NOMO-1 (cell line): ENCODE data around the gene SEMA3D.

Experiments used
- DNase-seq, 2 experiments: peaks; one replicate each; lab custom pipeline; 2025; ENCODE audit not compliant: unreplicated experiment in 2 of 2; lab: John Stamatoyannopoulos, UW

Gene SEMA3D

DNA sequence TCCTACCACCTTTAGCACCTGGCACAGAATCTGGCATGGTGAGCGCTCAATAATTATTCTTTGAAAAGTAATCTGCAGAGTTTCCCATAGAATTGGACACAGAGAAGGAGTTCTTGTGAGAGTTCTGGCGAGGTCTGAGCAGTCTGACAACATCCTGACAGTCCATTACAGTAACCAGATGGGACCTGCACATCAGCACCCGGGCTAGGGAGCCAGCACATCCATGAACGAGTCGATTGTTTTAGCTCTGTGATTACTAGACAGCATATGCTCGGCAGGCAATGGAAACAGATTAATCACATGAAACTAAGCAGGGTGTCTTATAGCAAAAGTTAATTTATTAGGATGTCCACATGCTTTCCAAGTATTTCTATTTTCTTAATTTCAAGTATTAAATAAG is 96.7 kb downstream of the SEMA3D start:
- DNase-seq: no peak

DNA sequence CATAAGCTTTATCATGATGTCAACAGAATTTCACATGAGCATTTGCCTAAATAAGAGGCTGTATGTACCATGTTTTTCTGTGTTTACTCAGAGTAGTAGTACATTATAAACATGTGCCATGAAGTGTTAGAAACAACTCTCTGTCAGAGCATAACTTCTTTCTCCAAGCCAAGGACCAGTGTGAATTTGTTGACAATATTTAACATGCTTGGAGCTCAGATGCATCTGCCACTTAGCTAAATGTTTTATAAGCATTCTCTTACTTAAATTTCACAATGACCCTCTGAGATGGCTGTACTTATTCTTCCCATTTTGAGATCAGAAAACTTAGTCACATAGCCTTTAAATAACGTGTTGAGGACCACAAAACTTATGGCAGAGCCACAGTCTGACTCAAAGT is 105.0 kb downstream of the SEMA3D start:
- no peak for DNase-seq

- DNase-seq: no peak
Observed at GRCh38 chr7:85081392-85081791, 105.5 kb downstream of the SEMA3D start.

- DNase-seq: no peak
Observed at GRCh38 chr7:85079434-85079833, 107.4 kb downstream of the SEMA3D start.

GRCh38 chr7:85078181-85078580 is 108.7 kb downstream of the SEMA3D start:
- no peak for DNase-seq

- DNase-seq: no peak
Observed at GRCh38 chr7:85075864-85076263, 111.0 kb downstream of the SEMA3D start.

DNA sequence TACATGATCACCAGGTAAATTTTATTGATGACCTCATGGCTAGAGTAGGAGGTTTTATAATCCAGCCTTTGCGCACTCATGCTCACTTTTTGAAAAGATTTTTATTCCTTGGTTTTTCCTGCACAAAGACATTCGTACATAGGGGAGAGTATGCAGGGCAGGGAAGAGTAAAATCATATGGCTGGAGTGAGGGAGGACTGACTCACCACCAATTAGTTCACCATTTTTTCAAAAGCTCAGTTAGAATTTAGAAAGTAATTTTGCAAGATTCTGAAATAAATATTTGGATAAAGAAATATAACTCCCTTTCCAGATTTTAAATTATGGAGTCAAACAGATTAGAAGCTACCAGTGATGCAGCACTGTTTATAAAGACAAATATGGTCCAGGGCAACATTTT is 111.9 kb downstream of the SEMA3D start:
- DNase-seq: no peak

GRCh38 chr7:85074016-85074415 is 112.8 kb downstream of the SEMA3D start:
- no peak for DNase-seq

- DNase-seq: no peak
Observed at GRCh38 chr7:85070967-85071628, 115.8 kb downstream of the SEMA3D start.

GRCh38 chr7:85068799-85069198 is 118.1 kb downstream of the SEMA3D start:
- no peak for DNase-seq

DNA sequence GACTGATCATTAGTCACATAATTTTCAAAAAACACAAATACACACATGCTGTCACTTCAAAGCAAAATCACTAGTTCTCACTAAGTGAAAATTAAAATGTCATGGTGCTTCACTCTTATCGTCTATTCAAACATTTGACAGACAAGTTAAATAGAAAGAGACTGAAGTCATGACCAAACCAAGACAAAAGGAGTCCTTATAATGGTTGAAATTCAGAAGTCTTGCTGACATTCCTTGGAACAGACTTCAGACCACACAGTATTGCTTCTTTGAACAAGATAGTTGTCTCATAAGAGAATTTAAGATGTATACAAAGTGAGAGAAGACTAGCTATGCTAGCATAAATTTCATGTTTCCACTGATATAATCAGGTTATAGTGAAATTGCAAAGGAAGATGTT is 119.5 kb downstream of the SEMA3D start:
- no peak for DNase-seq

GRCh38 chr7:85065888-85066485 is 120.9 kb downstream of the SEMA3D start:
- DNase-seq: no peak

- DNase-seq: no peak
Observed at GRCh38 chr7:85065306-85065705, 121.5 kb downstream of the SEMA3D start.

DNA sequence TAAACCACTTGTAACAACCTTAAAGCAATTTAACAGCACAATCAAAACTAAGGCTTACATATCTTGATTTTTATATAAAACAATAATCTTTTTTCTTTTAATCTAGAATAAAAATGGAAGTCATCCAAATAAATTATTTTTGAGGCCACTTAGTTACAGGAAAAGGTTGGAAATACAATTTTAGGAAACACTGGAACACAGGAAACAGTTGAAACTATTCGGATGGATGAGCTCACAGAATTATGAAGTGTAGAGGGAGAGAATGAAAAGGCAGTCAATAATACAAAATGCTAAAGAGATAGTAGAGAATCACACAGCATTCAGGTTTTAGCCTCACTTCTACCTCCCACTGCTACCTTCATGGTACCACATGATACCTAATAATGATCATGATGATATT is 124.2 kb downstream of the SEMA3D start:
- no peak for DNase-seq

DNA sequence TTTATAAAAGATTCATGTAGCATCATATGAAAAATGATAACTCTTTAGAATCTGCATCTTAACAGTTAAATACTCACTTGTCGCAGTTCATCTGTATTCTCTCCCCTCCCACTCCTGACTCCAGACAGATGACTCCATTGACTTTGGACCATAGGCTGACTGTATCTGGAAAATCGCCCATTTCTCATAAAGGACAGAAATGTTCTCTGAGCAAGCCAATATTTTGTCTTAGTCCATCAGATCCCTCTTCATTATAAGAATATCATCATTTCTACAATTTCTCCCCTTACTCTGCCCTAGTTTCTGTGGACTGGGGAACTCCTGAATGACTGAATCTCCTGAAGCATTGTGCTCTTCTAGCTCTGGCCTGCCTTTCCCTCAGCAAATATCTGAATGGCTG is 125.4 kb downstream of the SEMA3D start:
- no peak for DNase-seq

DNA sequence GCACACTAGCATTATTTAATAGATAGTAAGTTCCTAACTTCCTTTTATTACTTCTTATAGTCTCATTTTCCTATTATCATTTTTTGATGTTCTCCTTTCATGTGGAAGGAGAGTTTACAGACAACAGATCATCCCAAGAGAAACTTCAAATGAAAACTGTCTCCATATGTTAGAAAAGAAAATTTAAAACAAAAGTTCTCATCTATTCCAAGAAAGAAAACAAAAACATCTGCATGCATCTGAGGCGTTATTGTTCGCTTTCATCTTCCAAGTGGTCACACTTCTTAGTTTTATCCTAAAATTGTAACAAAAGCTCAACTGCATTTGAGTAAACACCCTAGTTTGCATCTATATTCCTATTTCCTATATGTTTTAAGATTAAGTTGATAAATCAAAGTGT is 126.2 kb downstream of the SEMA3D start:
- DNase-seq: no peak

- no peak for DNase-seq
Observed at GRCh38 chr7:85055906-85056305, 130.9 kb downstream of the SEMA3D start.

DNA sequence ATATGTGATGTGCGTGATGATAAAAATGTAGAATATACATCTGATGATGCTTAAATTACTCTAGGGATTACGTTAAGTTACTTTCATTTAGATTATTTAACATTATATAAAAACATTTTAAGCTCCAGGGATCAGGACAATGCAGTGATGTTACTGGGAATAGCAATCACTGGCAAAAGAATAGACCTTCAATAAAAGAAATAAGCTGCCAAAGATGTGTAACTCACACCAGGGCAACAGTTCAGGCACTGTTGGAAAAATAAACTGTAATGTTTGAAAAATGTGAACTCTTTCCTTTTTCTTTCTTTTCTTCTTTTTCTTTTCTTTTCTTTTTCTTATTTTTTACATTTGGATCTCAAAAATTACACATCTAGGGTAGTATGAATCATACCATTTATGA is 131.7 kb downstream of the SEMA3D start:
- no peak for DNase-seq

DNA sequence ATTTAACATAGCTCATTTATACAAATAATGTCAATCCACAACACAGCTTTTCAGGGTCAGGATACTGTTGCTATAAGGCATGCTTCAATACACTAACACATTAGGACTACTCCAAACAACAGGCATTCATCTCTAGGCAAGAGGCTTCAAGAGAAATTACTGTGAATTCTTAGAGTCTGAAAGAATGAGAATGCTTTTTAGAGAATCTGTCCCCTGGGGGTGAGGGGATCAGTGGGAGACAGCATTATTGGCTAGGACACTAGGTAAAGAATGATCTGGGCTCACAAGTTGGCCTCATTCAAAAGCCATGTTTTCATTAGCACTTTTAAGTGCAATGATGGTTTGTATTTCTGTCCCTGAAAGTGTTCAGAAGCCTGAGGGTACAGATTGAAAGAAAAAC is 132.6 kb downstream of the SEMA3D start:
- DNase-seq: no peak

DNA sequence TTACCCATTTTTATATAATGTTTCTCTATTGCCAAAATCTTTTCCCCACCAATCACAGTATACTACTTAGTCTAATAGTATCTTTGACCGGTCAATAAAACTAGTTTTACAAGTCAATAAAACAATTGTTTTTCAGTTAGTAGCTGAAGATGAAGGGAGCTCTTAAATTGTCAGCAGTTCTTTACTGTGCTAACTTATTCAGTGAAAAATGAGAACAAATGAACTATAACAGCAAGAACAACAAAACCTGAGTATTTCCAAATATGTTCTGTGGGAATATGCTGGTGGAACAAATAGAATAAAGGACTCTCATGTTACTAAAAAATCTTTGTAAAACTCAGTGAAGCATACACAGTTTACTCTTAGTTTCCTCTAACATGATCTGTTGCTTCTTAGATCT is 134.0 kb downstream of the SEMA3D start:
- no peak for DNase-seq

GRCh38 chr7:85052056-85052737 is 134.7 kb downstream of the SEMA3D start:
- no peak for DNase-seq

GRCh38 chr7:85046534-85046933 is 140.3 kb downstream of the SEMA3D start:
- DNase-seq: no peak
